Peyer's patch (tissue), 4 donors: ENCODE measurements around the gene OVCH2. TPM values are rescaled to one million over a fixed set of nuclear protein-coding genes. Genes with fewer than 3 reads are reported as not detected.
A peak's percentile ranks its signal among the peaks of the same experiment; 100 is the strongest.

ENCODE experiments used
- DNase-seq, 3 donors: peaks; one replicate each; pipeline ENCODE4 v3.0.0-alpha.2; 2017 to 2019
- H3K27ac ChIP-seq, 4 donors: fragments of 200-600 bp; sonication (generic); one replicate each; pipeline ENCODE4 v1.5.1; 2016 to 2019
- H3K27me3 ChIP-seq, 2 donors: fragments of 200-600 bp; sonication (generic); one replicate each; pipeline ENCODE4 v1.5.1; 2019
- H3K36me3 ChIP-seq, 3 donors: fragments of 200-600 bp; sonication (generic); one replicate each; pipeline ENCODE4 v1.5.1; 2016 to 2019
- H3K4me1 ChIP-seq, 4 donors: fragments of 200-600 bp; sonication (generic); one replicate each; pipeline ENCODE4 v1.5.1; 2016 to 2019
- H3K4me3 ChIP-seq, 4 donors: fragments of 200-600 bp; sonication (generic); 1 replicate in 3 of 4; 2 replicates in 1 of 4; pipeline ENCODE4 v1.5.1; 2016 to 2019; ENCODE audit warnings: mild to moderate bottlenecking in 1 of 4
- H3K9me3 ChIP-seq, 4 donors: fragments of 200-600 bp; sonication (generic); one replicate each; pipeline ENCODE4 v1.5.1; 2016 to 2019; ENCODE audit warnings: mild to moderate bottlenecking in 1 of 4
- POLR2A ChIP-seq, 2 donors: fragments of 450-650 bp; IDR thresholded peaks; one replicate each; pipeline ENCODE4 v1.5.1; 2017; ENCODE audit warnings: antibody characterized with exemption in 2 of 2, mild to moderate bottlenecking in 2 of 2, moderate library complexity in 2 of 2
- total RNA-seq, 4 donors: library from RNA; depleted of rRNA; stranded (reverse); fragments of >200 nt; gene quantifications; one replicate each; pipeline ENCODE4 v1.1.0, GENCODE V29; 2016
- TF ChIP-seq, protein P1 (sequence below), 6 experiments: fragments of 450-650 bp in 4 of 6; fragments of 200-600 bp in 2 of 6; sonication (generic) in 1 of 6; IDR thresholded peaks; one replicate each; pipeline ENCODE4 v1.5.1; 2017 to 2019; ENCODE audit warnings: antibody characterized with exemption in 6 of 6, mild to moderate bottlenecking in 3 of 6, moderate library complexity in 1 of 6

The OVCH2 gene
- total RNA-seq, 4 donors from 2014 or later: not detected

DNA sequence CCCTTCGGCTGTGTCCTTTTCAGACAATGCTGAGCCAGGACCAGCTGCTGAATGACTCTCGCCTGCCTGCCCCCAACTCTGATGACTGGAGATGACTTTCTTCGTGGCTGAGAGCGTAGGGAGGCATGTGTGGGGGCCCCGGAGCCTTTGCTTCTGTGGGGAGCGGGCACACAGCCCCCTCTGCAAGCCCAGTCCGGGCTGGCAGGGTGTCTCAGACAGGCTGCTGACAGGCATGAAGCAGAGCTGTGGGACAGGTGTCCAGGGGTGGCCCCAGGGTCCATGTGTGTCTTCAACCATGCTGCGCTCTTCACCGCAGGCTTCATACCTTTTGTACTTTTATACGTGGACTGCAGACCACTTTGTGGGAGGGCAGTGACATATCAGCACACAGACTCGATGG lies 49.6 kb downstream of the OVCH2 start:
- no peaks in the 10 kb centered on the region for H3K27me3 ChIP-seq
- no peaks in the 10 kb centered on the region for H3K9me3 ChIP-seq
- TF ChIP-seq POLR2A (IDR thresholded peaks at IDR 0.05): no peak
- TF ChIP-seq, protein P1, sequence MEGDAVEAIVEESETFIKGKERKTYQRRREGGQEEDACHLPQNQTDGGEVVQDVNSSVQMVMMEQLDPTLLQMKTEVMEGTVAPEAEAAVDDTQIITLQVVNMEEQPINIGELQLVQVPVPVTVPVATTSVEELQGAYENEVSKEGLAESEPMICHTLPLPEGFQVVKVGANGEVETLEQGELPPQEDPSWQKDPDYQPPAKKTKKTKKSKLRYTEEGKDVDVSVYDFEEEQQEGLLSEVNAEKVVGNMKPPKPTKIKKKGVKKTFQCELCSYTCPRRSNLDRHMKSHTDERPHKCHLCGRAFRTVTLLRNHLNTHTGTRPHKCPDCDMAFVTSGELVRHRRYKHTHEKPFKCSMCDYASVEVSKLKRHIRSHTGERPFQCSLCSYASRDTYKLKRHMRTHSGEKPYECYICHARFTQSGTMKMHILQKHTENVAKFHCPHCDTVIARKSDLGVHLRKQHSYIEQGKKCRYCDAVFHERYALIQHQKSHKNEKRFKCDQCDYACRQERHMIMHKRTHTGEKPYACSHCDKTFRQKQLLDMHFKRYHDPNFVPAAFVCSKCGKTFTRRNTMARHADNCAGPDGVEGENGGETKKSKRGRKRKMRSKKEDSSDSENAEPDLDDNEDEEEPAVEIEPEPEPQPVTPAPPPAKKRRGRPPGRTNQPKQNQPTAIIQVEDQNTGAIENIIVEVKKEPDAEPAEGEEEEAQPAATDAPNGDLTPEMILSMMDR (IDR thresholded peaks at IDR 0.05): no peak
- no peak overlapping the region for H3K4me3 ChIP-seq
- no peak for DNase-seq
- peaks cover 0 to 42% (median 0%) of the 10 kb centered on the region in 3 donors for H3K36me3 ChIP-seq
- no peak overlapping the region for H3K27ac ChIP-seq
- H3K4me1 ChIP-seq: peaks cover 0 to 9% (median 0%) of the 10 kb centered on the region in 4 donors

DNA sequence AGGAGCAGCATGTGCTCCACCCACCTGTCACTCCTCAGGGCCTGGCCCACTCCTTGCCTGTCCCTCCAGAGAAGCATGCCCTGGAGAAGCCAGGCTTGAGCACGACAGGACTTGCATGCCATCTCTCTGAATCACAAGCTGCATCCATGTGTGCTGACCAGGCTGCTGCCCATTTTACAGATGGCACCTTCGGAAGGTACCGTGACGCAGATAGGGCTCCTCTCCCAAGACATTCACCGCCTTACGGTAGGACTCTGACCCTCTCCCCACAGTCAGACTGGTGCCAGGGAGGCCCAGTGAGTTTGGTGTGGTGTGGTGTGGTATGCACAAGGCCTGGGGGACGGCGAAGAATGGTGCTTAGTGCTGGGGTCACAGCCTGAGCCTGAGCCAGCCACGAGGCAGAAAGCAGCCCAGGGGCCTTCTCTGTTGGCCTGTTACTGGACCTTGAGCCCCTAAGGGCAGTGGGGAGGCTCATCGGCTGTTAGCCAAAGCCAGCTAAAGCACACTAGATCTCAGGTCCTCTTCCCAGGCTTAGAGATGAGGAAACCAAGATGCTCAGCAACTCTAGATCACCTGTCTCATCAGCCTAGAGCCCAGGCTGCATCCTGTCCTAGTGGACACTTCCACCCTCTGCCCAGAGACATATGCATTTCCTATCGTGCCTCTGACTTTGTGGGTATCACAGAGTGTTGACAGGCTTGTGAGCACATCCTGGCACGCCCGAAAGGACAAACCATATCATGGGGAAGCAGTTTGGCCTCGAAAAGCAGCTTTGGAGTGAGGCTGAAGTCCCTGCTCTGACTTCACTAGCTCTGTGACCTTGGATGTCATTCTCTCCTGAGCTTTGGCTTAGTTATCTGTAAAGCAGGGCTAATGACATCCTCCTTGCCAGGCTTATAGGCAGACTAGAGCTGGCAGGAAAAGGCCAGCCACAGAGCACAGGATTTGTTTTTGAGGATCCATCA lies 50.7 kb downstream of the OVCH2 start:
- no peak overlapping the region for H3K4me3 ChIP-seq
- no peaks in the 10 kb centered on the region for H3K27me3 ChIP-seq
- H3K9me3 ChIP-seq: no peaks in the 10 kb centered on the region
- TF ChIP-seq, protein P1 (IDR thresholded peaks at IDR 0.05): no peak
- no peak for TF ChIP-seq POLR2A (IDR thresholded peaks at IDR 0.05)
- peaks cover 0 to 54% (median 0%) of the 10 kb centered on the region in 3 donors for H3K36me3 ChIP-seq
- no peak overlapping the region for H3K27ac ChIP-seq
- DNase-seq: peak in 1 of 3 donors; percentile 46
- peaks cover 0 to 9% (median 0%) of the 10 kb centered on the region in 4 donors for H3K4me1 ChIP-seq

DNA sequence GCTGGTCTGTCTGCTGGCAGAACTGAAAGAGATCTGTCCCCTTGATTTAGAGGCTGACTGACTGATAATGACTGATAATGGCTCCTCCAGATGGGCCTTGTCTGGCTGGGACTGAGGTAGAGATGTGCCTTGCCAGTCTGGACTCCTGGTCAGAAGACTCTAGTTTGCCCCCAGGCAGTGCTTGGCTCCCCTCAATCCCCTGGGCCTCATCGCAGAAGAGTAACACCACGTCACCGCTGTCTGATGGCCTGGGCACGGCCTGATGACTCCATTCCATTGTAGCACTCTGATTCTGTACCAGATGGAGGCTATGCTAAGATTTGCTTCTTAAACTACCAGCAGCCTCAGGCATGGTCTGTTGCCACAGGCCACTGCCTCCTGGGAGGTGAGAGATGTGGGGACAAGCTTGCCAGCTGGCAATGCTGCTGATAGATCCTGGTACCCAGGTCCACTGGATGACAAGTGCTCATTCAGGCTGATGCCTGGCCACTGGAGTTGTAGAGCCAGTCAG lies 52.0 kb downstream of the OVCH2 start:
- no peak overlapping the region for H3K27ac ChIP-seq
- no peak overlapping the region for H3K4me3 ChIP-seq
- H3K4me1 ChIP-seq: peaks cover 0 to 9% (median 0%) of the 10 kb centered on the region in 4 donors
- H3K9me3 ChIP-seq: no peaks in the 10 kb centered on the region
- TF ChIP-seq, protein P1 (IDR thresholded peaks at IDR 0.05): no peak
- TF ChIP-seq POLR2A (IDR thresholded peaks at IDR 0.05): no peak
- no peaks in the 10 kb centered on the region for H3K27me3 ChIP-seq
- DNase-seq: no peak
- peaks cover 0 to 67% (median 0%) of the 10 kb centered on the region in 3 donors for H3K36me3 ChIP-seq

DNA sequence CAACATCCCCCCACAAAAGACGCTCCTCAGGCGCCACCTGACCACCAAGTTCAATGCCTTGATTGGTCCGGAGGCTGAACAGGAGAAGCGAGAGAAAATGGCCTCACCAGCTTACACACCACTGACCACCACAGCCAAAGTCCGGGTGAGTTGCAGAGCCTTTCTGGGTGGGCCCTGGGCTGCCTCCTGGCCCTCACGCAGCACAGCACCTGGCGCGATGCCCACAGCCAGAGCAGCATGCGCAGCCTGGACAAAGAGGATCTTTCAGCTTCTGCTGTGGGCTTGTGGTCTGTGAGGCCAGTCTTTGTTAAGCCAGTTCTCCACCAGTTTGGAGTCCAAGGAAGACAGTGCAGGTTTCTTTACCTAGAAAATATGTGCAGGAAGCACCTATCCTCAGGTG lies 54.6 kb downstream of the OVCH2 start:
- TF ChIP-seq, protein P1 (IDR thresholded peaks at IDR 0.05): no peak
- no peak for TF ChIP-seq POLR2A (IDR thresholded peaks at IDR 0.05)
- no peaks in the 10 kb centered on the region for H3K9me3 ChIP-seq
- no peaks in the 10 kb centered on the region for H3K27me3 ChIP-seq
- DNase-seq: peak in 1 of 3 donors; percentile 44
- no peak overlapping the region for H3K27ac ChIP-seq
- peaks cover 0 to 70% (median 0%) of the 10 kb centered on the region in 3 donors for H3K36me3 ChIP-seq
- H3K4me3 ChIP-seq: no peak overlapping the region
- H3K4me1 ChIP-seq: peaks cover 0 to under 1% (median 0%) of the 10 kb centered on the region in 4 donors

DNA sequence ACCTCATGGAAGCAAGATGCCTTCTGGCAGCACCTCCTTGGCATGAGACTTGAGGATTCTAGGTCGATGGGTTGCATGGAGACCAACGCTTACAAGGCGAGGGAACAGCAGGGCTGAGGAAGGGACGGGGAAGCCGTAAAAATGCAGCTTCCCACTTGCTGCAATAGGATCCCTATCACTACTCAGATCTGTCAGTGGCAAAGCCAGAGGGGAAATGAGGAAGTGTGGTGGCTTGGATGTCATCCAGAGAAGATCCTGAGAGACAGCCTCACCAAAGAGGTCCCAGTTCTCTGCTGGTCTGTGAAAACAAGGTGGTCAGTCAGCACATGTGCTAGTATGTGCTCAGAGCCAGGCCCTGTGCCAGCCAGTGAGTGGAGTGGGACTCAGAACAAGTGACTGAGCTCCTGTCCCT lies 55.1 kb downstream of the OVCH2 start:
- DNase-seq: no peak
- H3K36me3 ChIP-seq: peaks cover 0 to 69% (median 0%) of the 10 kb centered on the region in 3 donors

More for the DNA sequence above, 55.1 kb downstream of the OVCH2 start:
- Histone ChIP-seq H3K4me3 (no peak overlapping the region), H3K27ac (no peak overlapping the region), H3K27me3 (no peaks in the 10 kb centered on the region), H3K9me3 (no peaks in the 10 kb centered on the region), H3K4me1 (no peaks in the 10 kb centered on the region)
- TF ChIP-seq, protein P1 (IDR thresholded peaks at IDR 0.05): no peak
- no peak for TF ChIP-seq POLR2A (IDR thresholded peaks at IDR 0.05)
